SU-DHL-6 (cell line): ENCODE measurements around the gene TCL1A.
"Not testable (repeated sequence)": the region's sequence is repeated elsewhere in the genome, so short reads cannot be mapped to it uniquely, and the experiment has no call there.

Experiments used
- EZH2phosphoT487 ChIP-seq: fragments of 200-600 bp; sonication (generic), shearing (Covaris generic); conservative IDR thresholded peaks from 2 replicates; pipeline ENCODE4 v1.6.1; 2018; ENCODE audit warnings: mild to moderate bottlenecking, antibody characterized with exemption, low read length, moderate library complexity, mixed read lengths
- TF ChIP-seq, protein P1 (sequence below): fragments of 200-600 bp; sonication (generic); IDR thresholded peaks from one replicate; pipeline ENCODE4 v1.5.1; 2017; ENCODE audit warnings: antibody characterized with exemption, mild to moderate bottlenecking, low read length, moderate library complexity; ENCODE audit not compliant: insufficient read depth, poor library complexity, severe bottlenecking

DNA sequence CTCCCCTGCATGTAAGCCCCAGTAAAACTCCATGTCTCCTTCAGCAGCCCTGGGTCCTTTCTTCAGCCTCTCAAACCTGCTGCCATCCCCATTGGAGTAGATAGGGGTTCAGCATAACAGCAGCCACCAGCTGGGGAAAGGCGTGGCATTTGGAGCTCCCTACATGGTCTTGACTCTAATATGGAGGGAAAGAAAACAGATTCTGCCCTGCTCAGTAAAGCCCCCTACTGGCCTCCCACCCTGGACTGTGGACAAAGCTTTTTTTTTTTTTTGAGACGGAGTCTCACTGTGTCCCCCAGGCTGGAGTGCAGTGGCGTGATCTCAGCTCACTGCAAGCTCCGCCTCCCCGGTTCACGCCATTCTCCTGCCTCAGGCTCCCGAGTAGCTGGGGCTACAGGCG, 48.4 kb downstream of the TCL1A start:
- TF ChIP-seq, protein P1, sequence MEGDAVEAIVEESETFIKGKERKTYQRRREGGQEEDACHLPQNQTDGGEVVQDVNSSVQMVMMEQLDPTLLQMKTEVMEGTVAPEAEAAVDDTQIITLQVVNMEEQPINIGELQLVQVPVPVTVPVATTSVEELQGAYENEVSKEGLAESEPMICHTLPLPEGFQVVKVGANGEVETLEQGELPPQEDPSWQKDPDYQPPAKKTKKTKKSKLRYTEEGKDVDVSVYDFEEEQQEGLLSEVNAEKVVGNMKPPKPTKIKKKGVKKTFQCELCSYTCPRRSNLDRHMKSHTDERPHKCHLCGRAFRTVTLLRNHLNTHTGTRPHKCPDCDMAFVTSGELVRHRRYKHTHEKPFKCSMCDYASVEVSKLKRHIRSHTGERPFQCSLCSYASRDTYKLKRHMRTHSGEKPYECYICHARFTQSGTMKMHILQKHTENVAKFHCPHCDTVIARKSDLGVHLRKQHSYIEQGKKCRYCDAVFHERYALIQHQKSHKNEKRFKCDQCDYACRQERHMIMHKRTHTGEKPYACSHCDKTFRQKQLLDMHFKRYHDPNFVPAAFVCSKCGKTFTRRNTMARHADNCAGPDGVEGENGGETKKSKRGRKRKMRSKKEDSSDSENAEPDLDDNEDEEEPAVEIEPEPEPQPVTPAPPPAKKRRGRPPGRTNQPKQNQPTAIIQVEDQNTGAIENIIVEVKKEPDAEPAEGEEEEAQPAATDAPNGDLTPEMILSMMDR, result peak; percentile 45
- not testable (repeated sequence) for TF ChIP-seq EZH2phosphoT487
